GM12878 (cell line): ENCODE measurements around the gene GABBR1. TPM values are rescaled to one million over a fixed set of nuclear protein-coding genes. Genes with fewer than 3 reads are reported as not detected.

Experiments
- ATAC-seq: fragments of 200-7000 bp; cut with Tn5 transposase; 3 replicates; pipeline ENCODE4 v1.9.1; 2020; ENCODE audit warnings: mild to moderate bottlenecking, moderate library complexity
- BruUV-seq: library from RNA; stranded (reverse); fragments of 400-500 nt; replicated peaks from 2 replicates; lab custom pipeline; 2021; lab: Mats Ljungman, UMichigan
- CTCF ChIA-PET: fragments of 300-600 bp; sonication (Branson Sonifier 250); formaldehyde crosslinking; extraction: SDS; loops from one replicate; lab custom pipeline; 2021; ENCODE audit warnings: inconsistent platforms; lab: Yijun Ruan, JAX
- POLR2A ChIA-PET: fragments of 350-600 bp; formaldehyde crosslinking; extraction: SDS; loops from one replicate; lab custom pipeline; 2021; ENCODE audit warnings: inconsistent platforms; lab: Charles Lee
- RAD21 ChIA-PET: fragments of 300-600 bp; sonication (Branson Sonifier 250); formaldehyde crosslinking; loops from one replicate; lab custom pipeline; 2023; ENCODE audit warnings: antibody characterized with exemption; ENCODE audit not compliant: unreplicated experiment; lab: Charles Lee
- SMC1A ChIA-PET: fragments of 300-600 bp; sonication (Branson Sonifier 250); formaldehyde crosslinking; loops from one replicate; lab custom pipeline; 2023; ENCODE audit not compliant: unreplicated experiment, uncharacterized antibody; lab: Charles Lee
- DNase-seq: peaks from one replicate; pipeline ENCODE4 v3.0.0-alpha.2; 2011; ENCODE audit warnings: low read depth, low spot score
- FAIRE-seq: peaks from 3 replicates; lab custom pipeline; 2011; peaks lifted over from hg19 to GRCh38; lab: Jason Lieb, UNC
- H2AFZ ChIP-seq: 2 replicates; pipeline ENCODE4 v1.6.0; 2011; ENCODE audit warnings: low read depth, low read length, control low read depth; ENCODE audit not compliant: control insufficient read depth
- H3K27ac ChIP-seq: 2 replicates; pipeline ENCODE4 v1.5.1; 2011; ENCODE audit warnings: control low read depth; ENCODE audit not compliant: control insufficient read depth, insufficient read depth
- H3K27me3 ChIP-seq, 2 experiments: replicated peaks in 1 of 2; 2 replicates each; pipeline versions ENCODE4 v1.6.0 to v1.6.1; 2011; ENCODE audit warnings: low read length in 1 of 2; ENCODE audit not compliant: control insufficient read depth in 2 of 2, insufficient read depth in 2 of 2
- H3K36me3 ChIP-seq, 2 experiments: 2 replicates each; pipeline ENCODE4 v1.5.1; 2011; ENCODE audit warnings: low read length in 1 of 2; ENCODE audit not compliant: control insufficient read depth in 2 of 2, insufficient read depth in 2 of 2
- H3K4me1 ChIP-seq: 2 replicates; pipeline ENCODE4 v1.6.1; 2011; ENCODE audit warnings: mild to moderate bottlenecking, low read length, moderate library complexity, mixed read lengths; ENCODE audit not compliant: control insufficient read depth, insufficient read depth
- H3K4me2 ChIP-seq: 2 replicates; pipeline ENCODE4 v1.6.0; 2011; ENCODE audit warnings: control low read depth; ENCODE audit not compliant: control insufficient read depth, insufficient read depth
- H3K4me3 ChIP-seq: fragments of 200-600 bp; sonication (generic); 2 replicates; pipeline ENCODE4 v1.5.1; 2016
- H3K79me2 ChIP-seq: 2 replicates; pipeline ENCODE4 v1.6.0; 2011; ENCODE audit warnings: low read length; ENCODE audit not compliant: control insufficient read depth, insufficient read depth
- H3K9ac ChIP-seq: 2 replicates; pipeline ENCODE4 v1.8.0; 2011; ENCODE audit warnings: low read length, control low read depth, mixed read lengths; ENCODE audit not compliant: control insufficient read depth, insufficient read depth
- H3K9me3 ChIP-seq: replicated peaks from 3 replicates; pipeline ENCODE4 v1.5.1; 2011; ENCODE audit warnings: mild to moderate bottlenecking, low read length; ENCODE audit not compliant: control insufficient read depth, insufficient read depth
- H4K20me1 ChIP-seq: 2 replicates; pipeline ENCODE4 v1.6.0; 2011; ENCODE audit not compliant: control insufficient read depth, insufficient read depth
- ATF7 ChIP-seq: fragments of 450-650 bp; IDR thresholded peaks from 2 replicates; pipeline ENCODE4 v1.6.1; 2016; ENCODE audit warnings: low read depth, mild to moderate bottlenecking
- EGR1 ChIP-seq, 2 experiments: IDR thresholded peaks; 1 replicate in 1 of 2; 2 replicates in 1 of 2; pipeline ENCODE4 v1.6.1; 2011 to 2012; ENCODE audit warnings: low read depth in 2 of 2, low read length in 2 of 2, borderline replicate concordance in 1 of 2, mild to moderate bottlenecking in 1 of 2, moderate library complexity in 1 of 2
- ELK1 ChIP-seq: IDR thresholded peaks from 2 replicates; pipeline ENCODE4 v1.6.1; 2012; ENCODE audit warnings: low read depth, low read length, improper control_type of control experiment
- IKZF1 ChIP-seq: fragments of 450-650 bp; conservative IDR thresholded peaks from 2 replicates; pipeline ENCODE4 v1.6.1; 2017; ENCODE audit warnings: antibody characterized with exemption, mild to moderate bottlenecking
- IKZF2 ChIP-seq, 2 experiments: fragments of 450-650 bp; IDR thresholded peaks; 2 replicates each; pipeline ENCODE4 v1.6.1; 2017; ENCODE audit warnings: mild to moderate bottlenecking in 2 of 2, moderate library complexity in 2 of 2
- MLLT1 ChIP-seq: fragments of 450-650 bp; IDR thresholded peaks from 2 replicates; pipeline ENCODE4 v1.6.1; 2016; ENCODE audit warnings: mild to moderate bottlenecking
- NR2C1 ChIP-seq: fragments of 450-650 bp; IDR thresholded peaks from 2 replicates; pipeline ENCODE4 v1.6.1; 2017; ENCODE audit warnings: antibody characterized with exemption, mild to moderate bottlenecking, moderate library complexity
- POLR2AphosphoS2 ChIP-seq: IDR thresholded peaks from 2 replicates; pipeline ENCODE4 v1.6.1; 2011; ENCODE audit warnings: low read depth, mild to moderate bottlenecking, low read length, improper control_type of control experiment, moderate library complexity
- RB1 ChIP-seq: fragments of 450-650 bp; formaldehyde crosslinking; IDR thresholded peaks from 2 replicates; pipeline ENCODE4 v1.6.1; 2017; ENCODE audit warnings: mild to moderate bottlenecking, borderline replicate concordance
- SP1 ChIP-seq: IDR thresholded peaks from one replicate; pipeline ENCODE4 v1.6.1; 2011; ENCODE audit warnings: low read depth, low read length
- SRF ChIP-seq, 2 experiments: IDR thresholded peaks; 2 replicates each; pipeline ENCODE4 v1.6.1; 2011; ENCODE audit warnings: low read depth in 2 of 2, low read length in 2 of 2, mild to moderate bottlenecking in 1 of 2, moderate library complexity in 1 of 2
- ZNF592 ChIP-seq: fragments of 450-650 bp; IDR thresholded peaks from 2 replicates; pipeline ENCODE4 v1.6.1; 2017; ENCODE audit warnings: mild to moderate bottlenecking, moderate library complexity
- ZNF622 ChIP-seq: fragments of 450-650 bp; IDR thresholded peaks from 2 replicates; pipeline ENCODE4 v1.6.1; 2017; ENCODE audit warnings: mild to moderate bottlenecking, inconsistent platforms
- WGBS: methylation state at CpG from one replicate; pipeline ENCODE4 v1.1.6; 2016; ENCODE audit warnings: low lambda C conversion rate; ENCODE audit not compliant: insufficient replicate concordance, insufficient coverage; ENCODE audit errors: missing lambda C conversion rate; 5-methylcytosine and 5-hydroxymethylcytosine counted together
- in situ Hi-C: fragments of 300-500 bp; cut with MboI; formaldehyde crosslinking; loops from 9 replicates; pipeline ENCODE4 v1.14.3; 2018; ENCODE audit warnings: mixed read lengths
- intact Hi-C: fragments of 100-400 bp; cut with micrococcal nuclease; formaldehyde crosslinking; loops from one replicate; pipeline ENCODE4 v1.14.2; 2022; ENCODE audit not compliant: unreplicated experiment
- polyA plus RNA-seq, 11 experiments: library from polyadenylated mRNA; depleted of rRNA in 4 of 11; unstranded in 6 of 11; stranded (reverse) in 5 of 11; fragments of >200 nt; fragmentation: Nextera tagmentation in 4 of 11; fragmentation: Illumina TruSeq in 1 of 11; extraction: Ambion mirVana in 4 of 11; extraction: Trizol in 1 of 11; gene quantifications; 1 replicate in 1 of 11; 2 replicates in 10 of 11; pipeline versions ENCODE4 v1.2.1 to v1.2.3, GENCODE V29; 2011 to 2016; ENCODE audit warnings: inconsistent platforms in 2 of 11, missing spikeins in 2 of 11, low read depth in 1 of 11
- total RNA-seq, 4 experiments: library from RNA; depleted of rRNA in 3 of 4; stranded (reverse); fragments of >200 nt in 3 of 4; fragmentation: Illumina TruSeq in 1 of 4; extraction: Trizol in 1 of 4; gene quantifications; 2 replicates each; pipeline versions ENCODE4 v1.2.1 to v1.2.3, GENCODE V29; 2013 to 2021
- TF ChIP-seq, protein P1 (sequence below), 3 experiments: IDR thresholded peaks in 2 of 3; conservative IDR thresholded peaks in 1 of 3; 2 replicates each; pipeline ENCODE4 v1.5.1; 2011; ENCODE audit warnings: low read depth in 3 of 3, low read length in 3 of 3, mild to moderate bottlenecking in 3 of 3, control low read depth in 2 of 3, moderate library complexity in 2 of 3, inconsistent platforms in 1 of 3, mixed read lengths in 1 of 3; ENCODE audit not compliant: control insufficient read depth in 2 of 3, insufficient read depth in 1 of 3; ENCODE audit errors: extremely low read depth in 1 of 3

Gene GABBR1
- total and polyA plus RNA-seq, 10 of the 15 experiments (the other 5 are each of a cell fraction or from before 2014, with no cell fraction given) = 0.11 to 5.2 (median 1.0) TPM

GRCh38 chr6:29647927-29648642, 15.1 kb upstream of the GABBR1 start:
- Histone ChIP-seq H3K4me1 (no peaks in the 10 kb centered on the region), H3K9me3 (no peaks in the 10 kb centered on the region), H3K9ac (no peak overlapping the region), H4K20me1 (no peaks in the 10 kb centered on the region), H3K27ac (no peak overlapping the region), H2AFZ (no peak overlapping the region), H3K36me3 (no peaks in the 10 kb centered on the region), H3K4me2 (no peak overlapping the region), H3K79me2 (no peaks in the 10 kb centered on the region), H3K27me3 (no peaks in the 10 kb centered on the region), H3K4me3 (no peak overlapping the region)
- in situ Hi-C loops = no loop called here
- ATAC-seq (no peak), FAIRE-seq (no peak), DNase-seq (no peak)
- intact Hi-C loops = no loop called here
- ChIA-PET RAD21 (interaction anchor here (0.8 to 1.6 kb wide), 3 partner anchors 9 to 101 kb away, joined by 4 to 11 read pairs (median 5); no protein-coding TSS in a partner anchor), CTCF (interaction anchor here (0.6 to 9.9 kb wide), 23 partner anchors 9 to 811 kb away, joined by 3 to 113 read pairs (median 4); partner anchors contain the start of gene GABBR1), SMC1A (interaction anchor here (0.6 to 1.1 kb wide), 8 partner anchors 14 to 455 kb away, joined by 3 to 8 read pairs (median 4); no protein-coding TSS in a partner anchor), POLR2A (interaction anchor here (0.6 kb wide), 1 partner anchor 292 kb away, joined by 4 read pairs; no protein-coding TSS in a partner anchor)
- WGBS = 86% methylated on average over 17 of the region's 23 CpGs
- no TSS peak for BruUV-seq
- TF ChIP-seq ZNF592 (no peak), SP1 (no peak), ZNF622 (no peak), ELK1 (no peak), SRF (IDR thresholded peaks at IDR 0.05; ENCODE audit: low read depth in 2 of 2, low read length in 2 of 2) (no peak), ATF7 (no peak), IKZF2 (IDR thresholded peaks at IDR 0.05) (peak; percentile 34 to 44; a peak in 2 of 4 replicates), RB1 (no peak), POLR2AphosphoS2 (no peak), MLLT1 (peak; percentile 58; the same call in 1 of the 2 replicates), IKZF1 (peak; percentile 55), NR2C1 (no peak), EGR1 (IDR thresholded peaks at IDR 0.05; ENCODE audit: borderline replicate concordance in 1 of 2, low read depth in 2 of 2, low read length in 2 of 2) (no peak)
- TF ChIP-seq, protein P1, sequence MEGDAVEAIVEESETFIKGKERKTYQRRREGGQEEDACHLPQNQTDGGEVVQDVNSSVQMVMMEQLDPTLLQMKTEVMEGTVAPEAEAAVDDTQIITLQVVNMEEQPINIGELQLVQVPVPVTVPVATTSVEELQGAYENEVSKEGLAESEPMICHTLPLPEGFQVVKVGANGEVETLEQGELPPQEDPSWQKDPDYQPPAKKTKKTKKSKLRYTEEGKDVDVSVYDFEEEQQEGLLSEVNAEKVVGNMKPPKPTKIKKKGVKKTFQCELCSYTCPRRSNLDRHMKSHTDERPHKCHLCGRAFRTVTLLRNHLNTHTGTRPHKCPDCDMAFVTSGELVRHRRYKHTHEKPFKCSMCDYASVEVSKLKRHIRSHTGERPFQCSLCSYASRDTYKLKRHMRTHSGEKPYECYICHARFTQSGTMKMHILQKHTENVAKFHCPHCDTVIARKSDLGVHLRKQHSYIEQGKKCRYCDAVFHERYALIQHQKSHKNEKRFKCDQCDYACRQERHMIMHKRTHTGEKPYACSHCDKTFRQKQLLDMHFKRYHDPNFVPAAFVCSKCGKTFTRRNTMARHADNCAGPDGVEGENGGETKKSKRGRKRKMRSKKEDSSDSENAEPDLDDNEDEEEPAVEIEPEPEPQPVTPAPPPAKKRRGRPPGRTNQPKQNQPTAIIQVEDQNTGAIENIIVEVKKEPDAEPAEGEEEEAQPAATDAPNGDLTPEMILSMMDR (IDR thresholded peaks at IDR 0.05 in 2 of 3, conservative IDR thresholded peaks at IDR 0.05 in 1 of 3; ENCODE audit: control insufficient read depth in 2 of 3, extremely low read depth in 1 of 3, insufficient read depth in 1 of 3, low read depth in 3 of 3, low read length in 3 of 3) = peak; percentile 66 to 70 (median 70)
